C4-2B (cell line): ENCODE measurements around the gene STK35.

Source experiments
- CTCF ChIP-seq: fragments of 450-650 bp; conservative IDR thresholded peaks from 2 replicates; pipeline ENCODE4 v1.5.1; 2017; ENCODE audit warnings: mild to moderate bottlenecking
- ZFX ChIP-seq: fragments of 450-650 bp; IDR thresholded peaks from 2 replicates; pipeline ENCODE4 v1.6.1; 2017

- TF ChIP-seq CTCF (no peak), ZFX (no peak)
Measured at GRCh38 chr20:2125474-2126112, 24.0 kb downstream of the STK35 start.
